Measurements from ENCODE around the gene ZNF488. TPM values are rescaled to one million over a fixed set of nuclear protein-coding genes. Genes with fewer than 3 reads are reported as not detected.

Gene ZNF488
- total RNA-seq, 1 donor from 2014 or later: 4.9 TPM

- peak overlapping the region; percentile 61 for H3K27ac Mint-ChIP-seq
- DNase-seq (ENCODE audit: extremely low spot score, unreplicated experiment): peak; percentile 16
- peaks cover 46% of the 10 kb centered on the region for H3K27me3 Mint-ChIP-seq
- H3K4me3 Mint-ChIP-seq: peak overlapping the region; percentile 92
- H3K9me3 Mint-ChIP-seq: no peaks in the 10 kb centered on the region
- no peak for TF ChIP-seq CTCF (conservative IDR thresholded peaks at IDR 0.05)
- no peaks in the 10 kb centered on the region for H3K36me3 Mint-ChIP-seq
- peaks cover 23% of the 10 kb centered on the region for H3K4me1 Mint-ChIP-seq (ENCODE audit: unreplicated experiment)
These were observed 589 bp downstream of the ZNF488 start for GRCh38 chr10:47383261-47384147.

GRCh38 chr10:47381427-47382379, 2.4 kb downstream of the ZNF488 start:
- Mint-ChIP-seq H3K27ac (no peak overlapping the region), H3K36me3 (no peaks in the 10 kb centered on the region), H3K27me3 (peaks cover 54% of the 10 kb centered on the region), H3K4me1 (ENCODE audit: unreplicated experiment) (peaks cover 28% of the 10 kb centered on the region), H3K4me3 (no peak overlapping the region), H3K9me3 (no peaks in the 10 kb centered on the region)
- TF ChIP-seq CTCF (conservative IDR thresholded peaks at IDR 0.05): no peak
- DNase-seq (ENCODE audit: extremely low spot score, unreplicated experiment): peak; percentile 32

- H3K4me1 Mint-ChIP-seq (ENCODE audit: unreplicated experiment): peaks cover 28% of the 10 kb centered on the region
- no peaks in the 10 kb centered on the region for H3K36me3 Mint-ChIP-seq
- H3K27ac Mint-ChIP-seq: no peak overlapping the region
- TF ChIP-seq CTCF (conservative IDR thresholded peaks at IDR 0.05): no peak
- peaks cover 54% of the 10 kb centered on the region for H3K27me3 Mint-ChIP-seq
- DNase-seq (ENCODE audit: extremely low spot score, unreplicated experiment): peak; percentile 24
- no peaks in the 10 kb centered on the region for H3K9me3 Mint-ChIP-seq
- H3K4me3 Mint-ChIP-seq: no peak overlapping the region
These were observed 3.0 kb downstream of the ZNF488 start for GRCh38 chr10:47381103-47381395.

- H3K4me3 Mint-ChIP-seq: no peak overlapping the region
- peak; percentile 40 for DNase-seq (ENCODE audit: extremely low spot score, unreplicated experiment)
- no peak for TF ChIP-seq CTCF (conservative IDR thresholded peaks at IDR 0.05)
- H3K4me1 Mint-ChIP-seq (ENCODE audit: unreplicated experiment): peaks cover 28% of the 10 kb centered on the region
- H3K27ac Mint-ChIP-seq: no peak overlapping the region
- no peaks in the 10 kb centered on the region for H3K36me3 Mint-ChIP-seq
- no peaks in the 10 kb centered on the region for H3K9me3 Mint-ChIP-seq
- H3K27me3 Mint-ChIP-seq: peaks cover 50% of the 10 kb centered on the region
These were observed 3.6 kb downstream of the ZNF488 start for GRCh38 chr10:47380341-47381102.

- H3K27ac Mint-ChIP-seq: no peak overlapping the region
- H3K27me3 Mint-ChIP-seq: peaks cover 49% of the 10 kb centered on the region
- no peak for DNase-seq (ENCODE audit: extremely low spot score, unreplicated experiment)
- no peak overlapping the region for H3K4me3 Mint-ChIP-seq
- TF ChIP-seq CTCF (conservative IDR thresholded peaks at IDR 0.05): no peak
- H3K36me3 Mint-ChIP-seq: no peaks in the 10 kb centered on the region
- peaks cover 27% of the 10 kb centered on the region for H3K4me1 Mint-ChIP-seq (ENCODE audit: unreplicated experiment)
- H3K9me3 Mint-ChIP-seq: no peaks in the 10 kb centered on the region
These were observed 4.2 kb downstream of the ZNF488 start for GRCh38 chr10:47379901-47380300.

Data from type B pancreatic cell (in vitro differentiated cells).